Measurements from ENCODE around the gene SLC44A1.

Gene SLC44A1

DNA sequence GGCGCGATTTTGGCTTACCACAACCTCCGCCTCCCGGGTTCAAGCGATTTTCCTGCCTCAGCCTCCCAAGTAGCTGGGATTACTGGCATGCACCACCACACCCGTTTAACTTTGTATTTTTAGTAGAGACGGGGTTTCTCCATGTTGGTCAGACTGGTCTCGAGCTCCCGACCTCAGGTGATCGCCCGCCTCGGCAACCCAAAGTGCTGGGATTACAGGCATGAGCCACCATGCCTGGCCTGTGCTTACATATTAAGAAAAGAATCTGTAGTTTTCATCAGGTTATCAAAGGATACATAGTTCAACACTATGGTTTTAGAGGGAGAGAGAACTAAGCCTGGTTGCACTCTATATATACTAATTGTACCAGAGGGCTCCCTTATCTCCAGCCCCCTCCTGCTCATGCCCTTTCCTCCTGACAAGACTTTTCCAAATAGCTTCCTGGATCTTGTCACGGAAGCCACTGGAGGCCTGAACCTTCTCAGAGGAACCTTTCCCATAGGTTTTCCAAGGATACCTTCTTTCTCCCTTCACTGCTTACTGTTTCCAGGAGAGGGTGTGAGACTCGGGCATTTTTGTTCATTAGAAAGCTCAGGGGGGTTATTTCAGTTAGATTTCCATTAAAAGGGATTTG lies 53.1 kb downstream of the SLC44A1 start:
- in situ Hi-C loops (cut with MboI; ENCODE audit: low sequenced_read_pairs) = no loop called here

DNA sequence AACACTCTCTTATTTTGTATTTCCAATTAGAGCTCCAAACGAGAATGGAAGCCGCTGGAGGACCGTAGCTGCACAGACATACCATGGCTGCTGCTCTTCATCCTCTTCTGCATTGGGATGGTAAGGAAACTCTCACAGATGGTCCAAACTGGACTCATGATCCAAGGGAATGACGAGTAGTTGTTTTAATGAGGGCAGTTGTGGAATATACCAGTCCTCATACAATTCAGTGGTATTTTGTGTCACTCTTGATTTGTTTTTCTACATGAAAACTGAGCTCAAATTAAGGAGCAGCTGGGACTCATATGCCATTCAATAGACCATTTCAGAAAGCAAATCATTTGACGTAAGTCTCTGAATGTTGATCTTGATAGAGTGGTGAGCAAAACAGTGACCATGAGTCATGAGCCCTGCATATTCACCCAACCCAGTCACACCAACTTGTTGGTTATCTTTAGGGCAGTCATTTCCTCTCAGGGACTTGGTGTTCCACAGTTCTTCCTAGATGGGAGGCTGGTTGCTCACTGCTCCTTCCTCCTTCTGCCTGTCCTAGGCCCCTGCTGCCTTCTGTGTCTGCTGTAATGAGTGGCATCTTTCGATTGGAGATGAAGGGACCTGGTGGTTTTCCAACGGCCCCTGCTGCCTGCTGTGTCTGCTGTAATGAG lies 54.9 kb downstream of the SLC44A1 start:
- in situ Hi-C loops (cut with MboI; ENCODE audit: low sequenced_read_pairs) = no loop called here

GRCh38 chr9:105302728-105303127 lies 58.3 kb downstream of the SLC44A1 start:
- in situ Hi-C loops (cut with MboI; ENCODE audit: low sequenced_read_pairs) = no loop called here

- in situ Hi-C loops (cut with MboI; ENCODE audit: low sequenced_read_pairs) = no loop called here
Measured at GRCh38 chr9:105305856-105306255, 61.4 kb downstream of the SLC44A1 start.

GRCh38 chr9:105306351-105307140 lies 62.1 kb downstream of the SLC44A1 start:
- in situ Hi-C loops (cut with MboI; ENCODE audit: low sequenced_read_pairs) = no loop called here

- in situ Hi-C loops (cut with MboI; ENCODE audit: low sequenced_read_pairs) = no loop called here
Measured at GRCh38 chr9:105307591-105308130, 63.2 kb downstream of the SLC44A1 start.

DNA sequence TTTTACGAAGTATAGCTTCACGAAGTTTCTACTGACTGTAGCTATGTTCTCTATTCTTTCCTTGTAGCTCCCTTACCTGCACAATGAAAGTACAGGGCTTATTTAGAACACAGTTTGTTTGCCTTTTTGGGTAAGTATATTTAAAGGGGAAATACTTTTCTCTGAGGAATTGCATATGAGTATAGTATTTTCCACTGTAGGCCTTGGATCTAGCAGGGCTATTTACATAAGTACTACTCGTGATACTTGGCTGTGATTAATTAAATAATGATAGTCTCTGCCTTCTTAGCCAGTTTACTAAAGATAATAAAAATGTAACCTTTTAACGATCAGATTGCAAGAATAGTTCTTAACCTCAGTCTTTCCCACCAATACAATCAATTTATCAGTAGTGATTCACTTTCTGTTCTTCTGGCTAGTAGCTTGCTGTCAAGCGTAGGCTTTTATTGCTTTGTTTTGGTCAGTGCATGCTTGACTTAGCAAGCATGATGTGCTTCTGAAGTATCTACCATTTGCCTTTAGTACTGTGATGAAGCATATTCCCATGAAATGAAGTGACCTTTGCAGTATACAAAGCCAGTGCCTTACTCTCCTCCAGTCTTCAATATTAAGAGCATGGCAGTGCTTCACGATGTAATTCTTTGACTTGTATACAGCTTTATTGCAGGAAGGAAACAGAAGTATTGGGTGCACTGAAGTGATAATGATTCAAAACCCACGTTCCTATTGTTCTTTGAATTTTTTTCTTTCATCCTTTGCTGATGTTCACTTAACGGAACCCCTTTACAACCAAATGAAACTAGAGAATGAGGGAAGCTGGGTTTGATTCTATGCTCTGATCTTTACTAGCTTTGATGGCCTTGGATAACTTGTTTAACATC lies 64.2 kb downstream of the SLC44A1 start:
- in situ Hi-C loops (cut with MboI; ENCODE audit: low sequenced_read_pairs) = no loop called here

DNA sequence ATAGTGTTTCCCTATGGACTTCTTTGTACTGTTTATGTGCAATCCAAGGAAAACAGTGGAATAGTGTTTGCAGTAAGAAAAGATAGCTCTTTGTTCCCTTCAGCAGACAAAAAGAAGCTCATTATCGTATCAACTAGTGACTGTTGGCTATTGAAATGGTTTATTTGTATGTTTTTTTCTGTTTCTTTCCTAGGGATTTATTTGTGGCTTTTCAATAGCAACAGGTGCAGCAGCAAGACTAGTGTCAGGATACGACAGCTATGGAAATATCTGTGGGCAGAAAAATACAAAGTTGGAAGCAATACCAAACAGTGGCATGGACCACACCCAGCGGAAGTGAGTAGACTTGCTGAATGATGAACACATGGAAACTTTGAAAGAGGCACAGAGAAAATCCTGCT lies 65.1 kb downstream of the SLC44A1 start:
- in situ Hi-C loops (cut with MboI; ENCODE audit: low sequenced_read_pairs) = no loop called here

GRCh38 chr9:105311306-105311705 lies 66.9 kb downstream of the SLC44A1 start:
- in situ Hi-C loops (cut with MboI; ENCODE audit: low sequenced_read_pairs) = no loop called here

DNA sequence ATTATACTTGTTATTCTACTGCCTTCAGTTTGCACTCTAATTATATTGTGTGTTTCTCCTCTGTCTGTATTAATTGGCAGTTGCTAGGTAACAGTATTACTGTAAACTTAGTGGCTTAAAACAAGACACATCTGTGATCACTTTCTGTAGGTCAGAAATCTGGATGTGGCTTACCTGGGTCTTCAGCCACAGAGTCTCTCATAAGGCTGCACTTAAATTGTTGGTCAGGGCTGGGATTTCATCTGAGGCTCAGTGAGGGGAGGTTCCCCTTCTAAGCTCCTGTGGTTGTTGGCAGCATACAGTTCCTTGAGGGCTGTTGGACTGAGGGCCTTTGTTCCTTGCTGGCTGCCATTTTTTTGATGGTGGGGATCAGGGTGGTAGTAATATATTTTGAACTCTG lies 68.8 kb downstream of the SLC44A1 start:
- in situ Hi-C loops (cut with MboI; ENCODE audit: low sequenced_read_pairs) = no loop called here

- in situ Hi-C loops (cut with MboI; ENCODE audit: low sequenced_read_pairs) = no loop called here
Measured at GRCh38 chr9:105316703-105317102, 72.3 kb downstream of the SLC44A1 start.

DNA sequence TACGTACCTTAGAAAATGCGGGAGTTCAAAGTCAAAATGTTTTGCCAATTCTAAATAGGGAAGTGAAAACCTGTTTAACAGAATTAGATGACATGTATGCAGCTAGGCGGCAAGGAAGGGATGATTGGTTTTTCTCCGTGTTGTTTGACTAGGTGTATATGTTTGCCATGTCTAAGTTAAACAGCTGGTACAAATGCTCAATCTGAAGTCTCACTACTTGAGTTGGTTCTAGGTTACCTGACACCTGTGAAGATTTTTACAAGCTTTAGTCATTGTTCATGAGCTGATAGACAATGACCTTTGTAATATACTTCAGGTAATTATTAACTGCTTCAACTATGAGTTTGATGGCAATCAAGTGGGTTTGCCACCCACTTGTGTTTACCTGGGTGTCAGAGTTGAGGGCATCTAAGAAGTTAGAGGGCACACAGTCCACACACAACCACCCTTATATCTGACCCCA lies 74.3 kb downstream of the SLC44A1 start:
- in situ Hi-C loops (cut with MboI; ENCODE audit: low sequenced_read_pairs) = no loop called here

DNA sequence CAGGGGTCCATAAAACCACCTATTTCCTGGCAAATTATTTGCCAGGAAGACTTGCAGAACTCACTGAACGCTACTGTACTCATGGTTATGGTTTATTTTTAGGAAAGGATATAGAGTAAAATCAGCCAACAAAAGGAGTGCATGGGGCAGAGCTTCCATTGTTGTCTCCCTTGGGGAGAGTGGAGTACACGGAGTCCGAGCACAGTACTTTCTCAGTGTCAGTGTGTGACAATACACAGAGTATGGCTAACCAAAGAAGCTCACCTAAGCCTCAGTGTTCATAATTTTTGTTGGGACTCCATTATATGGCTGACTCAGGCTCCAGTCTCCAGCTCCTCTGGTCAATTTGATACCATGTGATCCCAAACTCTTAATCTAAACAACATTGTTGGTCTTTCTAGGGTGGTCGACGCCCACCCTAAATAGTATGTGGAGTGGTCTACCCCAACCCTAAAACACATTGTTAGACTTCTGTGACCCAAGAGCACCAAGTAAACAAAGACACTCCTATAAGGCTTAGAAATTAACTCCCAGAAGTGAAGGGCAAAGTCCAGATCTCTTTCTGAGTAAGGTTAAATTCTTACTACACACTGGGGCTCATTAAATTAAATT lies 74.9 kb downstream of the SLC44A1 start:
- in situ Hi-C loops (cut with MboI; ENCODE audit: low sequenced_read_pairs) = no loop called here

GRCh38 chr9:105320568-105320967 lies 76.1 kb downstream of the SLC44A1 start:
- in situ Hi-C loops (cut with MboI; ENCODE audit: low sequenced_read_pairs) = no loop called here

DNA sequence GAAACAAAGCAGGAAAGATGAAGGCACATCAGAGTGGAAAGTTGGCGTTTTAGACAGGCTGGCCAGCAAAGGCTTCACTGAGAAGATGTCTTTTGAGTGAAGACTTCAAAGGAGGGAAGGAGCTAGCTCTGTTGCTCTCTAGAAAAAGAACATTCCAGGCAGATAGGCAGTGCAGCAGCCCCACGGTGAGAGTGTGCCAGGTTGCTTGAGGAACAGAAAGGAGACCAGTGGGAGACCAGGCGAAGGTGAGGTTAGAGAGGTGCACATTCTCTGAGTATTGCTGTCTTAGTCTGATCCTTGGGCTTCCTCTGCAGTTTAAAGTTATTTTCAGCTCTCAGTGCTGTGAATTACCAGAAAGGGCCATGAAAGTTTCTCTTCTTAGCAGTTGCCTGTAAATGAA lies 83.8 kb downstream of the SLC44A1 start:
- in situ Hi-C loops (cut with MboI; ENCODE audit: low sequenced_read_pairs) = no loop called here

GRCh38 chr9:105328872-105329718 lies 84.6 kb downstream of the SLC44A1 start:
- in situ Hi-C loops (cut with MboI; ENCODE audit: low sequenced_read_pairs) = no loop called here

- in situ Hi-C loops (cut with MboI; ENCODE audit: low sequenced_read_pairs) = no loop called here
Measured at GRCh38 chr9:105329719-105330062, 85.2 kb downstream of the SLC44A1 start.

DNA sequence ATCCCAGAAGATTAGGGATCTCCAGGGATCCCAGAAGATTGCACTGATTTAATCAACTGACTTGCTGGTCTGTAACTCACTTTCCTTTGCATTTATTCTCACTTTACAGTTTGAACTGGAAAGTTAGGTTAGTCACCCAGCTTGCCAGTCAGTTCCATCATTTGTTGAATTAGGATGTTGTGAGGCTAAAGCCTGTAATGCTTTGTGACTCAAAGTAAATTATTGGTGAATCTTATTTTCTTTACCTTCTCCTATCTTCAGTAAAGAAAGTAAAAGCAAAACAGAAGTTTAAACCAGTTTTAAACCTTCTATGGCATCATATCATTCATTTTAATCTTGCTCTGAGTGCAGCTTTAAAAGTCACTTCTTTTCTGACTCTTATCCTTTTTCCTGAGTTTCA lies 85.8 kb downstream of the SLC44A1 start:
- in situ Hi-C loops (cut with MboI; ENCODE audit: low sequenced_read_pairs) = no loop called here

DNA sequence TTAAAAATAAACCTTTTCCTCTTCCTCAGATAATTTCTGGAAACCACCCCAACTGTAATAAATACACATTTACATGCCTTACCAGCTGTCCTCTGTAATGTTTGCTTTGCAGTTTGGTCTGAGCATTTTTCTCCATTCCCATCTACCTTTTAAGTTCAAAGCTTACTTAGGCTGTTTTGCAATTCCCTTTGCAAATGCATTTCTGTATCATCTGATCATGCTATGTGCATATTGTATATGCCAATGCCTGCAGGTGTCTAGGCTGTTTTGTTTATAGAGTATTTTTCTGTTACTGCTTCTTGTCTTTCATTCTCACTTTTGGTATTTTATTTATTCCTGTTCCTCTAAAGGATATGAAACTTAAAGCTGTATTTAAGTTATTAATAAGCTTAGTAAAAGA lies 86.3 kb downstream of the SLC44A1 start:
- in situ Hi-C loops (cut with MboI; ENCODE audit: low sequenced_read_pairs) = no loop called here
